Large intestine (tissue), 3 donors: ENCODE measurements around the gene GPR31. TPM values are rescaled to one million over a fixed set of nuclear protein-coding genes. Genes with fewer than 3 reads are reported as not detected.
"Not testable (repeated sequence)": the region's sequence is repeated elsewhere in the genome, so short reads cannot be mapped to it uniquely, and the experiment has no call there.

Source experiments
- DNase-seq, 2 donors: peaks; one replicate each; pipeline versions ENCODE4 v3.0.0 to v3.0.0-alpha.2; 2013
- H3K27ac ChIP-seq: one replicate; pipeline ENCODE4 v1.5.1; 2013; ENCODE audit warnings: low read length
- H3K27me3 ChIP-seq: 2 replicates; pipeline ENCODE4 v1.6.1; 2013; ENCODE audit warnings: low read length; ENCODE audit not compliant: control insufficient read depth, insufficient read depth
- H3K36me3 ChIP-seq: 2 replicates; pipeline ENCODE4 v1.6.1; 2013; ENCODE audit warnings: low read length; ENCODE audit not compliant: control insufficient read depth, insufficient read depth
- H3K4me1 ChIP-seq: one replicate; pipeline ENCODE4 v1.6.1; 2013; ENCODE audit warnings: low read length; ENCODE audit not compliant: control insufficient read depth, insufficient read depth
- H3K4me3 ChIP-seq: one replicate; pipeline ENCODE4 v1.5.1; 2013; ENCODE audit warnings: low read length
- H3K9me3 ChIP-seq: one replicate; pipeline ENCODE4 v1.6.1; 2013; ENCODE audit warnings: mild to moderate bottlenecking, low read depth, low read length, moderate library complexity; ENCODE audit not compliant: control insufficient read depth
- WGBS: methylation state at CpG from one replicate; pipeline ENCODE4 v1.1.5; 2013; ENCODE audit warnings: low lambda C conversion rate; ENCODE audit not compliant: insufficient coverage; 5-methylcytosine and 5-hydroxymethylcytosine counted together
- polyA plus RNA-seq: library from polyadenylated mRNA; unstranded; fragments of 120-200 nt; gene quantifications from one replicate; pipeline ENCODE4 v1.2.1, GENCODE V29; 2013

Gene GPR31
- polyA plus RNA-seq, 1 donor, result 0.36 TPM

DNA sequence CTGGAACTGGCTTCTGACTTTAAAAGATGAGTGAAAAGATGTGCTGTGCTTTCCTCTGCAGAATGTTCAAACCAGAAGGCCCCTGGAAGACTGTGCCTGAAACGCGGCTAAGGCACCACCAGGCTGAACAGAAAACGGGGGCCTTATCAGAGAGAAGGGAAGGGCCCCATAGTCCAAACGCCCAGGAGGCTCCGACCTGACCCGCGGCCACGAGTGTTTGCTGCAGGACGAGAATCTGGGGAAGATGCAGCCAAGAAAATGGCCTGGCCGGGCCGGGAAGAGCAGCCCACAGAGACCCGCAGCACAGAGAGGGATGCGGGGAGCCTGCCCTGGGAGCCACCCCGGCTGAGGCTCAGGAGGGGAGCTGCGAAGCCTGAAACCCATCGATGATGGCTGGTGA lies 10.5 kb upstream of the GPR31 start:
- not testable (repeated sequence) for H3K9me3 ChIP-seq, H3K4me1 ChIP-seq, DNase-seq, H3K27me3 ChIP-seq, H3K36me3 ChIP-seq, H3K4me3 ChIP-seq, H3K27ac ChIP-seq
- whole genome bisulfite sequencing, result no CpG with 5 or more reads among the region's 16 CpGs

DNA sequence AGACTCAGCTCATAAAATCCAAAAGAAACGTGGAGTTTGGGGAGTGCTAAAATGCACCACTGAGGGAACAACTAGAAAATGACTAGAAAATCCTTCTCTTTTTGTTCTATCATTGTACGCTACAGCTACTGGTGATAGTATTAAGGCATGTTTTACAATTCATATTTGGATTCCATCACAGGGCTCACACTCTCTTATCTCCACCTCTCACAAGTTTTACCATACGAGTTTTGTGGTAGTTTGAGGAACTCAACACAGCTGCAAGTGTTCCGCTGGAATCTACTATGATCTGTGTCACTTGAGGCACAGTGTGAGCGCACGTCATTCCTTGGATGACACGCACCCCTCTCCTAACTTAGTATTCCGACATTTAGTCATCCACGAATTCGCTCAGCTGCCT lies 9.9 kb upstream of the GPR31 start:
- H3K4me3 ChIP-seq, DNase-seq, H3K4me1 ChIP-seq, H3K36me3 ChIP-seq, H3K27ac ChIP-seq, H3K27me3 ChIP-seq, H3K9me3 ChIP-seq: not testable (repeated sequence)
- WGBS, result no CpG with 5 or more reads among the region's 10 CpGs

DNA sequence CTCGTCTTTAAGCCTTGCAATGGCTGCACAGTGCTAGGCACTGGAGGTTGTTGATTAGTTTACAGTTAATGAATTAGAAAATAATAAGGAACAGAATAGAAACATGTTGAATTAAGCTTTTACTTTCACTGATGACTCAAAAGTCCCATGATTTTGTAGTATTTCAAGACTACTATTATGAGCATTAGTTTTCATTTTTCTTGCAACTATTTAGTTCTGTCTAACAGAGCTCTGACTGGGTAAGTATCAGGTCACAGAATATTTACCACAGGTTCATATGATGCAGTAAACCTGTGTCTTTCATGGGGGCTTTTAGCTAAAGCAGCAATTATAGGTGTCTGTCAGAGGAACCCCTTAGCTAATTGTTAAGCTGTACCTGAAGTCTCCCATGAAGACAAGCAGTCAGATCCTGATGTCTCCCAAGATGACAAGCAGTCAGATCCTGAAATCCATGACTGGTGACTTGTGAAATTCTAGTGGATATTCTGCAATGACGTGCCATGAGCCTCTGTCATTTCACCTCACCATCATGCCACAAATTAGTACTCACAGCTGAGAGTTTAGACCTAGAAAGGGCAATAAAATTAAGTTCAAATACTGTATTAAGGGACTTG lies 8.2 kb upstream of the GPR31 start:
- H3K36me3 ChIP-seq, result no peaks in the 10 kb centered on the region
- H3K4me3 ChIP-seq, result no peak overlapping the region
- no peak overlapping the region for H3K27ac ChIP-seq
- no peaks in the 10 kb centered on the region for H3K9me3 ChIP-seq
- DNase-seq, result no peak
- H3K27me3 ChIP-seq, result no peaks in the 10 kb centered on the region
- no CpG with 5 or more reads among the region's 2 CpGs for WGBS
- peaks cover 9% of the 10 kb centered on the region for H3K4me1 ChIP-seq

DNA sequence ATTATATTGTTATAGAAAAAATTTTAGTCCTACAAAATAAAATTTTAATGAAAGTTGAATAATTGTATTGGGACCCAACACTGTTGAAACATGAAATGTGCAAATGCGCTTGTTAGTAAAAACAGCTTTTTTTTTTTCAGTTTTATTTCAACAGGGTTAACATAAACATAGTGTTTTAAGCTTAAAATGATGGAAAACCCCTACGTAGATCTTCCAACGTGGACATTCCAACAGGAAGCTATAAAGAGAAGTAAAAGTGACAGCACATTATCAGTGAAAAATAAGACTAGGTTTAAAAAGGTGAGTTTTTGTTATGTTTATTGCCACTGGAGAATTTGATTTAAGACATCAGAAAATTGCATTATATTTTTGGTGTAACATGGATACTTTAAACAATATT lies 6.5 kb upstream of the GPR31 start:
- Histone ChIP-seq H3K9me3 (no peaks in the 10 kb centered on the region), H3K27ac (no peak overlapping the region), H3K4me1 (peaks cover 9% of the 10 kb centered on the region), H3K27me3 (no peaks in the 10 kb centered on the region), H3K36me3 (no peaks in the 10 kb centered on the region), H3K4me3 (no peak overlapping the region)
- DNase-seq, result no peak
- WGBS, result 70% methylated on average over 3 of the region's 3 CpGs

DNA sequence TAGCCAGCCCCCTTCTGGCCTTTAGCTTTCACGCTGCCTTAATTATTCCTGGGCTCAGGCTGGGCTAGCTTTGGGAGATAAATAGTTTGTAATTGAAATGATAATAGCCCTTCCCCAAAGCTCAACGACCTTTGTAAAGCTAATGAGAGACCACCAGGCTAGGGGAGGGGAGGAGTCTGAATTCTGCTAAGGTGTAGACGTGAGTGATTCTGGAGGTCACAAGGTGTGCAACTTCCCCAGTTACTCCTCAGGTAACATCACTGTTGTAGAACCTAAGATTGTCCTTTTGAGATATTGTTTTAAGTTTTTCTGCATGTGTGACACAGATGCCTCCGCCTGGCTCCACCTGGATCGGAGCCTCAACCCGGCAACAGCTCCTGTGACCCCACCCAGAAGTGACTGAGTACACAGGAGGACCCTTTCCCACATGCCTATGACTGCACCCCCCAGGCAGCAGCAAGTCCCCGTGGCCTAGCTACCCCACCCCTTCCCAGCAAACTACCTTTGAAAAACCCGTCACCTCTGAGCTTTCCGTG lies 5.8 kb upstream of the GPR31 start:
- no peak for DNase-seq
- Histone ChIP-seq H3K36me3 (no peaks in the 10 kb centered on the region), H3K27ac (no peak overlapping the region), H3K4me3 (no peak overlapping the region), H3K4me1 (peaks cover 9% of the 10 kb centered on the region), H3K27me3 (no peaks in the 10 kb centered on the region), H3K9me3 (no peaks in the 10 kb centered on the region)
- no CpG with 5 or more reads among the region's 9 CpGs for WGBS

DNA sequence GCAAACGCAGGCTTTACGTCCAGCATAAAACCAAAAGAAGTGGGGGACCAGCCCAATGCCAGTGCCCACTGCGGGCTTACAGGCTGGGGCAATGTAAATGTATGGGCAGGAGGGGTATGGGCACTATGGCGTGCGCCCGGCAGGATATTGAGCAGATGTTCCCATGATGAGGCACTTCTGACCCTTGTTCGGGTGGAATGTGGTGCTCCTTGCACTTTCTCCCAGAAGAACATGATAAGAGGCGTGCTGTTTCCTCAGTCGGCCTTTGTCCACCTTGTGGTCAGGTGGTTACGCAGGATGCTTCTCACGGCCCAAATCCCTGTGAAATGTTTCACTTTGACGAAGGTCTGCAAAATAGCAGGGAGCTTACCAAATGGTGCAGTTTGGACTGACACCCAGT lies 4.8 kb upstream of the GPR31 start:
- Histone ChIP-seq H3K27ac (peak overlapping the region; percentile 21), H3K9me3 (peaks cover under 1% of the 10 kb centered on the region), H3K36me3 (no peaks in the 10 kb centered on the region), H3K27me3 (no peaks in the 10 kb centered on the region), H3K4me1 (peaks cover 9% of the 10 kb centered on the region), H3K4me3 (no peak overlapping the region)
- WGBS, result no CpG with 5 or more reads among the region's 12 CpGs
- DNase-seq, result peak; percentile 83 to 88

DNA sequence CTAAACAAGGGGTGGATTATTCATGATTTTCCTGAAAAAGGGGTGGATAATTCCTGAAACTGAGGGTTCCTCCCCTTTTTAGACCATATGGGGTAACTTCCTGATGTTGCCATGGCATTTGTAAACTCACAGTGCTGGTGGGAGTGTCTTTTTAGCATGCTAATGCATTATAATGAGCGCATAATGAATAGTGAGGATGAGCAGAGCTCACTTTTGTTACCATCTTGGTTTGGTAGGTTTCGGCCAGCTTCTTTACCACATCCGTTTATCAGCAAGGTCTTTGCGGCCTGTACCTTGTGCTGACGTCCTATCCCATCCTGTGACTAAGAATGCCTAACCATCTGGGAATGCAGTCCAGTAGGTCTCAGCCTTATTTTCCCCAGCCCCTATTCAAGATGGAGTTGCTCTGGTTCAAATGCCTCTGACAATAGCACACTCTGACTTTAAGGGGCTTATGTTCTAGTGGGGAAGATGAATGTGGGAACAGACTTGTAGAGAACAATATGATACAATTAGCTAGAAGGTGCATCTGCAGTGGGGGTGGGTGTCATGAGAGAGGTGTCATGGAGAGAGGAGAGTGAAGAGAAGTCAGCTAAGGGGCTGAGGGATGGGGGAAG lies 4.2 kb upstream of the GPR31 start:
- WGBS, result no CpG with 5 or more reads among the region's 5 CpGs
- DNase-seq, result no peak
- peaks cover 9% of the 10 kb centered on the region for H3K4me1 ChIP-seq
- no peak overlapping the region for H3K4me3 ChIP-seq
- H3K9me3 ChIP-seq, result peaks cover 5% of the 10 kb centered on the region
- no peaks in the 10 kb centered on the region for H3K36me3 ChIP-seq
- no peak overlapping the region for H3K27ac ChIP-seq
- H3K27me3 ChIP-seq, result no peaks in the 10 kb centered on the region

DNA sequence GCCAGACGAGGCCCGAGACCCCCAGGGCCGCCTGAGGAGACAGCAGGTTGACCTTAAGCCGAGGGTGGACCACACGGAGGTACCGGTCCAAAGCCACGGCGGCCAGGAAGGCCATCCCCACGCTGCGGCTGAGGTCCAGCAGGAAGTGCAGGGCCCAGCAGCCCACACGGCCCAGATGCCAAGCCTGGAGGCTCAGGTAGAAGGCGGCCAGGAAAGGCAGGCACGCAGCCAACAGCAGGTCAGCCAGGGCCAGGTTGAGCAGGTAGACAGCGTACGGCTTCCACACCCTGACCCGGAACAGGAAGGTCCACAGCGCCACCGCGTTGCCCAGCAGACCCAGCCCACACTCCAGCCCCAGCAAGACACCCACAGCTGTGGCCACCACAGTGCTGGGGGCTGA lies 366 bp downstream of the GPR31 start:
- DNase-seq, result no peak
- peaks cover 5% of the 10 kb centered on the region for H3K9me3 ChIP-seq
- H3K36me3 ChIP-seq, result no peaks in the 10 kb centered on the region
- H3K27ac ChIP-seq, result no peak overlapping the region
- H3K4me1 ChIP-seq, result peaks cover 5% of the 10 kb centered on the region
- WGBS, result no CpG with 5 or more reads among the region's 19 CpGs
- no peak overlapping the region for H3K4me3 ChIP-seq
- H3K27me3 ChIP-seq, result no peaks in the 10 kb centered on the region

DNA sequence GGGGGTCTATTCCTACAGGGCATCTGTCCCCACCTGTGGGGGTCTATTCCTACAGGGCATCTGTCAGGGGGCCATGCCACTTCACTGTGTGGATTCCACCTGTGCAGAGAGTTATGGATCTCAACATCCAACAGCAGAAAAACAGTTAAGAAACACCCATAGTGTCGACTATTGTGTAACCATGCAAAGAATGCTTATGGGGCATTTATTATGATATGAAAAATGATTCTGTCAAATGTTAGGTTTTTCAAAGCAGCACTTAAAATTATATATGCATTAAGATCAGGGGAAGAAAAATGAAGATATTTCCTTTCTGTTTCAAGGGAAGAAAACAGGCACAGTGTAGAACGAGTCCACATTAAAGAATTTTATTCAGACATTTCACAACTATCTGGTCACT lies 2.9 kb downstream of the GPR31 start:
- no peaks in the 10 kb centered on the region for H3K27me3 ChIP-seq
- WGBS, result 100% methylated on average over 1 of the region's 2 CpGs
- peaks cover 5% of the 10 kb centered on the region for H3K9me3 ChIP-seq
- no peaks in the 10 kb centered on the region for H3K36me3 ChIP-seq
- DNase-seq, result no peak
- no peak overlapping the region for H3K4me3 ChIP-seq
- no peak overlapping the region for H3K27ac ChIP-seq
- no peaks in the 10 kb centered on the region for H3K4me1 ChIP-seq

DNA sequence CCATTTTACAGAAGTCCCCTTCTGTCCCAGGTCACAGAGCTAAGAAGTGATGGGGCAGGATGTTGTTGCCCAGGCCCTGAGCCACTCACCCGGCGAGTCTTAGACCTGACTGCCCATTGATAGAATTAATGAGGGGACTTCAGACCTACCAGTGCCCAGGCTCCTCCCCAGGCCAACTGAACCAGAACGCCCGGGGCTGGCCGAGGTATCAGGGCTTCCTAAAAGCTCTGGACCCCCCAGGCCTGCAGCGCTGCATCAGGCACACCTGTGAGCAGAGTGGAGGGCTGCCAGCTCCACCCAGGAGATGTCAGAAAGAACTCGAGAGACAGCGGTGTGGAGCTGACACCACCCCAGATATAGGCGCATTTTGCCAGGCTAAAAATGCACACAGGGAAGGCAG lies 3.5 kb downstream of the GPR31 start:
- Histone ChIP-seq H3K27ac (no peak overlapping the region), H3K36me3 (no peaks in the 10 kb centered on the region), H3K9me3 (peaks cover 5% of the 10 kb centered on the region), H3K4me3 (no peak overlapping the region), H3K4me1 (no peaks in the 10 kb centered on the region), H3K27me3 (no peaks in the 10 kb centered on the region)
- no CpG with 5 or more reads among the region's 9 CpGs for WGBS
- DNase-seq, result no peak

DNA sequence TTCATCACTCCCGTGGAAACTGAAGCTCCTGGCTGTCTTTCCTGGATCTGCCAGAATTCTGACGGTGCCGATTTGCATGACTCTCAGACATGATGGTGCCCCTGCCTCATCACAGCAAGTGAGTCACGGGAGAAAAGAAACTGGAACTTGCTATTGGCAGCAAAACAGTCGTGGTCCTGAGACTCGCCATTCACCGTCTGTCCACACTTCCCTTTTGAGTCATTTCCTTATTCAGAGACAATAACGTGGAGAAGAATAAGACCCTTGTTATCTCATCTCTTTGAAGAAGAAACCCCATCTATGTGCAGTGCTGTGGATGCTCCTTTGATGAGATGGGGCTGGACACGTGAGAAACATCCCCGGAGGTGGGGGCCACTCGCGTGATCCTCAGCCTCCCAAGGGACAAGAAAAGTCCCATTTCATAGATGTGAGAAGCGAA lies 4.2 kb downstream of the GPR31 start:
- Histone ChIP-seq H3K9me3 (peaks cover 5% of the 10 kb centered on the region), H3K27ac (no peak overlapping the region), H3K4me1 (no peaks in the 10 kb centered on the region), H3K4me3 (no peak overlapping the region), H3K36me3 (no peaks in the 10 kb centered on the region), H3K27me3 (no peaks in the 10 kb centered on the region)
- DNase-seq, result no peak
- WGBS, result no CpG with 5 or more reads among the region's 13 CpGs
